ENCODE results near the gene GNB1L.

The GNB1L gene

DNA sequence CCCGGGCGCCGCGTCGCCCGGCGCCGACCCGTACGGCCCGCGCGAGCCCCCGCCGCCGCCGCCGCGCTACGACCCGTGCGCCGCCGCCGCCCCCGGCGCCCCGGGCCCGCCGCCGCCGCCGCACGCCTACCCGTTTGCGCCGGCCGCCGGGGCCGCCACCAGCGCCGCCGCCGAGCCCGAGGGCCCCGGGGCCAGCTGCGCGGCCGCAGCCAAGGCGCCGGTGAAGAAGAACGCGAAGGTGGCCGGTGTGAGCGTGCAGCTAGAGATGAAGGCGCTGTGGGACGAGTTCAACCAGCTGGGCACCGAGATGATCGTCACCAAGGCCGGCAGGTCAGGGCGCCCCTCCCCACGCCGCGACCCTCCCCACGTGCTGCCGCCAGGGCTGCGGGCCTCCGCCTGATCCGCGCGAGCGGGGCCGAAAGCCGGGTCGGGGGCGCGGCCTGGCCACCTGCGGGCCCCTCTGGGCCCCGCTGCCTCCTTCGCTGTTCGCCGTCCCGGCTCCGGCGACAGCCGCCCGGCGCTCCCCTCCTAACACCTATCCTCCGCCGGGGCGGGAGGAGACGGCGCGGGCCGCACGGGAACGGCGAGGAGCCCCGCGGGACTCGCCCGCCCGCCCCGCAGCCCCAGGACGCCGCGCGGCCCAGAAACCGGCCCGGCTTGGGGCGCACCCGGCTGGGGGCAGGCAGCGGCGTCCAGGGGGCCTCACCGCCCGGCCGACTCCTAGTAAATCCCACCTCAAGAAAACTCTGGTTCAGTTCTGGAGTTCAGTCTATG, 93.5 kb downstream of the GNB1L start:
- no peak for DNase-seq (ENCODE audit: low spot score)

DNA sequence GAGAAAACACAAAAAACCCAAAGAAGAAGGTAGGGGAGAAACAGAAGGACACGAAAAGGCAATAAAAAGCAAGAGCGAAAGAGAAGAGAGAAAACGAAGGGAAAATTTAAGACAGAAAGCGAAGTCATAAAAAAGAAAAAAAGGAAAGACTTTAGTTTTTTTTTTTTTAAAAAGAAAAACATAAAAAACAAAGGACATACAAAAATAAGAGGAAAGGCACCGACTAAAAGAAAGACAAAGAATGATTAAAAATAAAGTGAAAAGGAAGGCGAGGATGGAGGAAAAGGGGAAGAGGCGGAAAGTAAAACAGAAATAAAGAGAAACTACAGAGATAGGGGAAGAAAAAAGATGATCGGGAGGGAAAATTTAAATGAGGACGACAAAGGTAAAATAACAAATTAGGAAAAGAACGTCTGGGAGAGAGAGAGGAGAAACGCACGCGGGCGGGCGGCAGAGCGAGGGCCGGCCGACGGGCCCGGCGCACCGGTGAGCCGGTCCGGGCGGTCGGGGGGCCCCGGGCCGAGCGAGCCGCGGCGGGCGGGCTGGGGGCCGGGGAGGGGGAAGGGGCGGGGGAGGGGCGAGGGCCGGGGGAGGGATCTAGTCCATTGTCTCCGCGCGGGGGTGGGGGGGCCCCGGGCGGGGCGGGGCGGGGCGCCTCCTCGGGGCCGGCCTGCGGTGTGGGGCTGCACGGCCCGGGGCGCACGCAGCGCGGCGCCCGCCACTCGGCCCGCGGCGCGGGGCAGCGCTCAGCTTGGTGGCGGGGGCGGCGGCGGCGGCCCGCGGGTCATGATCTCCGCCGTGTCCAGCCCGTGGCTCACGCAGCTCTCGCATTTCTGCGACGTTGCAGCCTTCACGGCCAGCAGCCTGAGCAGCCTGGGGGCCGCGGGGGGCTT, 94.4 kb downstream of the GNB1L start, which contains the start of gene TBX1:
TSS of gene TBX1 (plus strand) at position 721 of the 893 bp plus-strand sequence. CDS start at position 787, 66 bp downstream.
- DNase-seq (ENCODE audit: low spot score): no peak

DNA sequence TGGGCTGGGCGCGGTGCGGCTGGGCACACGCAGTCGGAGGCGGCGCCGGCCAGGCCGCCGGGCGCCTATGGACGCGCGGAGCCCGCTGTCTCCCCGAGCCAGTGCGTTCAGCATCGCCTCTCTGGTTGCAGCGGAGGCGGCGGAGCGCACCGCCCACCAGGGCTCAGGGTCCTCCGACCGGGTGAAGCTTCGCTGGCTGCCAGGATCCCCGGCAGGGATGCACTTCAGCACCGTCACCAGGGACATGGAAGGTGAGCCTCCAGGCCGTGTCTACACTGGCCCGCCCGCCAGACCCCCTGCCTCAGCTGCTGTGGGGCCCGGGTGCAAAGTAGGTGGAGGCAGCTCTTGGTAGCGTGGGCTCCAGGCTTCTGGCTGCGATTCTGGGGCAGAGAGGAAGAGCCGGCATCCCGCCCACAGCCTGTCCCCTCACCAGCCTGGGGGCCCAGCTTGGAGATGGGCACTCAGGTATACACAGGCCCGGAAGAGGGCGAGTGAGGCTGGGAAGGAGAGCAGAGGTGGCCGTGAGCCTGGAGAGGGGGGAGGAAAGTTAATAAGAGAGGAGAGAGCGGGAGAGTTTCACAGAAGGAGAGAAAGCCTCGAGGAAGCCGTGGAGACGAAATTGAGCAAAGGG, 95.1 kb downstream of the GNB1L start:
- DNase-seq (ENCODE audit: low spot score): no peak

DNA sequence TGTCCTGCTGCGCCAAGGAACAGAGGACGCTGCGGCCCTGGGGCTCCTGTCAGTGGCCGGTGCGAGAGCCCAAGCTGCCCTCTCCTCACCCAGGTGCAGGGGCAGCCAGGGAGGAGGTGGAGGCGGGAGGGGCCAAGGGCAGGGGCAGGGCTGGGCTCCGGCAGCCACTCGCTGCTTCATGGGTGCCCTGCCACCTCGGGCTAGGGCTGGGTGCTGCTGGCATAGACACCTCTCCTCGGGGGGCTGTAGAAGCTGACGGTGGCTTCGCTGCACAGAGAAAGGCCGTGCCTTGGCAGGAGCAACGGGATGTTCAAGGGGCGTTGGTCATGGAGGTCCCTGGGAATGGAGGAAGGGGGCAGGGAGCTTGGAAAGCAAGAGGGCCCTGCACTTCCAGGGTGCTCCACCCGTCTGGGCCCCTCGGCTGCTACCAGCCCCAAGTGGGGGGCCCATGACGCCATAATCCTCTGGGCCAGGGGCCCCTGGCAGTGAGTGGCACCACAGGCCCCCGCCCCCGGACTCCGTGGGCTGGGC, 95.7 kb downstream of the GNB1L start:
- DNase-seq (ENCODE audit: low spot score): no peak

DNA sequence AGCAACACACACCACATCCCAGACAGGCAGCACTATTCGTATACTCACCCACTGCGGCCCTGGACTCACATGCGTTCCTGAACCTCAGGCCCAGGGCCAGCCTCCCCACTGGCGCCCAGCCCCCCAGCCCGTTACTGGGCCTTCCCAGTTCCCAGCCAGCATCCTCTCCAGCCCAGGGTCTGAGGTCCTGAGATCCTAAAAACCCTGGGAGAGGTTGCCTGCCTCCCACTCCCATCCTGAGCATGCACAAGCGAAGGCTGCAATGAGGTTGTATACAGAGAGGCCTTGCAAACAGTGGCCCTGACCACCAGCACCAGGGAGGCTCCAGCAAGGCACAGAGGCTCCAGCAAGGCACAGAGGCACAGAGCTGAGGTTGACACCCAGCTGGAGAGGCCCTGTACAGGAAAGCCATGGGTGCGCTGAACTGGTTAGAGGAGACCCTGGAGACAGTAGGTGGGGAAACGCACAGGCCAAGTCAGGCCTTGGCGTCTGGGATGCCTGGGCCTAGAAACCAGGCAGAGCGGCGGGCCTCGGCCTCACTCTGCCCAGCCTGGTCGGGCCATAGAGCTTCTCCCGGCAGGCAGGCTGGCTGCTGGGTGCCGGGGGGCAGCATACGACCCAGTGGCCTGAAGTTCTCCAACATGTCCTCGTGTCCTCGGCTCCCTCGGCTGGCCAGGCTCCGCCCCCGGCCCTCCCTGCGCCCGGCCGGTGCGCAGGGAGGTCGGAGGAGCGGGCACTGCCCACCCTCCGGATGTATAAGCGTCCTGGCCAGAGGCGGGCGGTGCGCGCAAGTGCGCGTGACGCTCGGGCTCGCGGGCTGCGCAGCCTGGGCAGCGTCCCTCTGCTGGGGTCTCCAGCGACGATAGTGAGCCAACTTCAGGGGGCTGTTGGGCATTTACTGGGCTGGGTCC, 96.4 kb downstream of the GNB1L start:
- no peak for DNase-seq (ENCODE audit: low spot score)

DNA sequence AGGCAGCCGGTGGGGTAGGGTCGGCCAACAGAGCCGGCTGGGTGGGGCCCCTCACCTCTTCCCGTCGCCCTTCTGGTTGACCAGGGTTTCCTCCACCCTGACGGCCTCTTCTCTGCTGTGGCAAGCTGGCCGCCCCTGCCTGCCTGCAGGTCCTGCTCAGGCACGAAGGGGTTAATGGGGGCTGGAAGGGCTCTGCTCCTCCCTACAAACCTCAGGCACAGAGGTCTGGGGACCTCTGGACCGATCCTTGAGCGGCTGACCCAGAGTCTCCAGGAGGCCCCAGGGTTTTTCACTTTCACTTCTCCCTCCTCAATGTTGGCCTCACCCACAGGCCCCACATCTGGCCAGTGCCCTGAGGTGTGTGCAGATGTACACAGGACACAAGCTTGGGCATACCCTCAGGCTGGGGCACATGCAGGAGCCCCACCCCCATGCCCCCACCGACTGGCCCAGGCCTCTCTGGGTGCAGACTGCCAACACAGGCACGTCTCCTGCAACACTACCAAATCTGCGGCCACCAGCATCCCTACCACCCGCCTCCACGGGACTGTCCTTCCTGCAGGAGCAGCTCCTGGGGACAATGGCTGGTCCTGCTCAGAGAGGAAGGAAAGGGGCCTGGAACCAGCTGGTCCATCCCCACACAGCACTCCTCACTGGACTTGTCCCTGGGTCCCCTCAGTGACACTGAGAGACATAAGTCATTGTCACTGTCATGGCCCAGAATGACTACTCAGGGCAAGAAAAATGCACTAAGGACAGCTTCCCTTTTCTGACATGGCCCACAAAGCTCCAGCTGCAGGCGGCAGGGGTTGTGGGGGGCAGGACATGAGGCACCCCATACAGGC, 97.3 kb downstream of the GNB1L start:
- DNase-seq (ENCODE audit: low spot score): no peak

DNA sequence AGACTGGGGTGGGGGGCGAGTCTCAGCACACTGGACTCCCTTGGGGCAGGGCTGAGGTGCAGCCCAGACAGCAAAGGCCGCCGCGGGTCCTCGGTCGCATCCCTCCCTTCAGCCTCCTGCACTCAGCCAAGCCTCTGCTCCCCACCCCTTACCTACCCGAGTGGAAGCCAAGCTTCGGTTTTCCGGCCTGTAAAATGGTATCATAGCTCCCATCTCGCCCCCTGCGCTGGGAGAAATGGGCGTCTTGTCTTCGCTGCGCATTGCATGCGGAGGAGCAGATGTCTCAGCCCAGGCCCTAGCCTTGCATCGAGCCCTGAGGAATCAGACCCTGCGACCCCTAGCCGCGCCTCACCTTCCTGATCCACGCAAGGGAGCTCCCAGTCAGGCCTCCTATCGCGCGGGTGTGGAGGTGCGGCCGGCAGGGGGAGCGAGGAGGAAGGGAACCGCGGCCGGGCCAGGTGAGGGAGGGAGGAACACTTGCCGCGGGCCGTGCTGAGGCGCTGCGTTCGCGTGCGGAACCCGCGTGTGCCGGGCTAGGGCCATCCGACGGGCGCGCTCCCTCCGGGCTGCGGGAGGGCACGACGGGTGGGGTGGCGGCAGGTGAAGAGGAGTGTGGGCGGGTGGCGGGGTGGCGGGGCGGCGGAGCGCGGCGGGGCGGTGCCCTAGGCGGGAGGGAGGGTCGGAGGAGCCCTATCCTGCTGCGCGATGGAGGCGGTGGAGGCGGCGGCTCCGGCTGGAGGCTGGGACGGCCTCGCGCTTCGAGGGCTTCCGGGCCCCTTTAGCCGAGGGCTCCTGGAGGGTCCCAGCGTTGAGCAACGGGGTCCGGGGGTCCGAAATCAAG, 98.2 kb downstream of the GNB1L start:
- peak; percentile 36 for DNase-seq (ENCODE audit: low spot score)

DNA sequence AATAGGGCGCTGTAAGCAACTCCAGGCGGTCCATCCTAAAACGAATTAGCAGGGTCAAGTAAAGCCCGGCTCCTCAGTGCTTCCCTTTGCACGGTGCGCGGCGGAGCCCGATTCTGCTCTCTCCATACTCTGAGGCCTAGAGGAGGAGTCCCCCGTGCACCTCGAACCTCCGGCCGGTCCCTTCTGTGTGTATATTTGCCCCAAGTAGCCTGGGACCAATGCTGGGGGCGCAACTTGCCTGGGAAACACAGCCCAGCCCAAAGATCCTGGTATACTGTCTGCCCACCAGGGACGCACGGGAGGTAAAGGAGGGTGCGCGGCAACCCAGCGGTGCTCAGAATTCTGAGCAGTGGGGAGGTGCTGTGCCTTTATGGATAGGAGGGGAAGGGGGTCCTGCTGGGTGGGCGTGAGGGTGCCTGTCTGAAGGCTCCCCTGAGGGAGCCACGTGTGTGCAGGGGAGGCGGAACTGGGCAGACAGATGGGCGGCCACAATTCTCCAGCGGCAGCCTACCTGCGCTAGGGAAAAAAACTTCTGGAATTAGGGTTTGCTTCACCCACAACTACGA, 98.9 kb downstream of the GNB1L start:
- no peak for DNase-seq (ENCODE audit: low spot score)

DNA sequence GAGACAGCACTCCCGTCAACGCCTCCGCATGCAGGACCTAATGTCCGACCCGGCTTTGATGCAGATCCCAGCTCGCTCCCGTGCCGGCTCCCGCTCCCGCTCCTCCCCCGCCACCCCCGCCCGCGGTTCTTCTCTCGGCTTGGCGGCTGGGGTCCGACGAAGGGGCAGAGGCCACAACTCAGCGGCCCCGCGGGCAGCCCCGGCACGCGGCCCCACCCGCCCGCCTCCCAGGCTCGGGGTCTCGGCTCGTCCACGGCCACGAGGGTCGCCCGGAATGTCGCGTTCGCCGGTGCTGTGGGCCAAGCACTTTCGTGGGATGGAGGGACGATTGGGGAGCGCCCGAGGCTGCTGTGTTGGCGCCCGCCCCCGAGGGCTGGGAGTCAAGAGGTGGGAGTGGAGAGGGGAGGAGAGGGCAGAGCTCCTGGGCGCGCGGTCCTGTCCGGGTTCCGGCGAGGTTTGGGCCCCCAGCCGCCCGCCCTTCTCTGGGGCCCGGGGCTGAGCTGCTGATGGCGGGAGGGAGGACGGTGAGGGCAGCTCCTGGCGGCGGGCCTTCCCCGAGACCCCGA, 99.4 kb downstream of the GNB1L start:
- no peak for DNase-seq (ENCODE audit: low spot score)

DNA sequence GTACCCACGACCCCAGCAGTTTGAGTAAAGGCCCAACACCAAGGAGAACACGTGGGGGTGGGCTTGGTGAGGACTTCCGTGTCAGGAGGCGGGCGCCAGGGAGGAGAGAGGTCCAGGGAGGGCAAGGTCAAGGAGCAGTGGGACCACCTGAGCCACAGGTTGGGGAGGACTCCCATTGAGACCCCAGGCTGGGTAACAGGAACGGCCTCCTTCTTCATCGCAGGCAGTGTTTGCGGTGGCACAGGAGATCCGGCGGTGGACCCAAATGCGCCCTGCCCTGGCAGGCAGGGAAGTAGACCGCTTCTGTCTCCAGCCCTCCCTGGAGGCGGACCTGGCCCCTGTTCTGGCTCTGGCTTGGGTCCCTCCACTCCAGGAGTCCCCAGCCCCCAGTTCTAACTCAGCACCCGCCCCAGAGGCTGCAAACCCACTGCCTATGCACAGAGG, 100.0 kb downstream of the GNB1L start:
- no peak for DNase-seq (ENCODE audit: low spot score)

DNA sequence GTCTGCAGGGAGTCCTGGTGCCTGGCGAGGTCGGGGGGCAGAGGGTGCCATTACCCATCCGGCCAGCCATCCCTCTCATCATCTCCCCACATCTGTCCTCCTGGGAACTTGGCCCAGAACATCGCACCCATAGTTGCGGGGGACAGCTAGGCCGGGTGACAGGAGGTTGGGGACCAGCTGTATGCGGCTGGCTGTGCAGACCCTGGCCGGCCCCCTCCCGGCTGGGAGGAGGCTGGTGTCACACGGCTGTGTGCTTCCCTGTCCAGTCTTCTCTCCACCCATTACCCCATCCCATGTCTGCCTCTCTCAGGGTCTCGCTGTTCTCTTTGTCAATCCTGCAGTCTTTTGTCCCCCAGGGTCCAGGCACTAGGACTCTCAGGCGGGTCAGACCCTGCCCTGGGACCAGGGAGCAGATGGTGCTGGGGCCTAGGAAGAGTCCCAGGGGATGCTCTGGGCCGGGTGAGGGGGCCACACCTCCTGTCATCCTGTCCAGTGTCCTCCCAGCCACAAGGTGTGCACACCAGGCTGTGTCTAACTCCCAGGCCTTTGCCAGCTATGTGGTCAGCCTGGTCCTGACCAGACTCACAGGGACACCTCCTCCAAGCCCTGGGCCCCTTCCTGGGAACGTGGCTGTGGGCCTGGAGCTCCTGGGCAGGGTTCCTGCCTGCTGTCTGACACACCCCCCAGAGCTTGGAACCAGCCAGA, 100.5 kb downstream of the GNB1L start:
- DNase-seq (ENCODE audit: low spot score): no peak

DNA sequence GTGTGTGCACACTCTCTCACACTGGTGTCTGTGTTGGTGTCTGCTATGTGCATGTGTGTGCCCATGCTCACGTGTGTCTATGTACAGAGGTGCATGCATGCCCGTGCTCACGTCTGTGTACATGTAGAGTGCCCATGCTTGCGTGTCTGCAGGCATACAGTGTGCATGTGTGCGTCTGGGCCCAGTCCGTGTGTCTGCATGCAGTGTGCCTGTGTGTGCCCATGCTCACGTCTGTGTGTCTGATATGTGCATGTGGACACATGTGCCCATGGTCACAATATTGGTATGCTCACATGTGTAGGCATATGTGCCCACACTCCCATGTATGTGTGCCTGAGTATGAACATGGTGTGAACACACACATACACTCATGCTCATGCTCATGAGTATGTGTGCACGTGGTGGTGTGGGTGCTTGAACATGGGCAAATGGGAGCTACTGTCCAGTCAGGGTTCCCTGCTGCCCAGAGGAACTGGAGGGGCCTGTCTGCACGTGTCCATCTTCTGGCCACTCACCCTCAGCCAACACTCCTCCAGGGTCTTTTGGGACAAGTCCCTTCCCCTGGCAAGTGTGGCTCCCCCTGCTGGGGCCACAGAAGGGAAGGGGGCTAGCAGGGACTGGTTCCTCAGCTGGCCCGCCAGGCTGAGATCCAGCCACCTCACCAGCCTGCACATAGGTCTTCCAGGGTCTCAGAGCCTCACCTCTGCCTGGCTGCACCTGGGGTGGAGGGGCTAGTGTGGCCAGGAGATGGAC, 101.4 kb downstream of the GNB1L start:
- DNase-seq (ENCODE audit: low spot score): no peak

DNA sequence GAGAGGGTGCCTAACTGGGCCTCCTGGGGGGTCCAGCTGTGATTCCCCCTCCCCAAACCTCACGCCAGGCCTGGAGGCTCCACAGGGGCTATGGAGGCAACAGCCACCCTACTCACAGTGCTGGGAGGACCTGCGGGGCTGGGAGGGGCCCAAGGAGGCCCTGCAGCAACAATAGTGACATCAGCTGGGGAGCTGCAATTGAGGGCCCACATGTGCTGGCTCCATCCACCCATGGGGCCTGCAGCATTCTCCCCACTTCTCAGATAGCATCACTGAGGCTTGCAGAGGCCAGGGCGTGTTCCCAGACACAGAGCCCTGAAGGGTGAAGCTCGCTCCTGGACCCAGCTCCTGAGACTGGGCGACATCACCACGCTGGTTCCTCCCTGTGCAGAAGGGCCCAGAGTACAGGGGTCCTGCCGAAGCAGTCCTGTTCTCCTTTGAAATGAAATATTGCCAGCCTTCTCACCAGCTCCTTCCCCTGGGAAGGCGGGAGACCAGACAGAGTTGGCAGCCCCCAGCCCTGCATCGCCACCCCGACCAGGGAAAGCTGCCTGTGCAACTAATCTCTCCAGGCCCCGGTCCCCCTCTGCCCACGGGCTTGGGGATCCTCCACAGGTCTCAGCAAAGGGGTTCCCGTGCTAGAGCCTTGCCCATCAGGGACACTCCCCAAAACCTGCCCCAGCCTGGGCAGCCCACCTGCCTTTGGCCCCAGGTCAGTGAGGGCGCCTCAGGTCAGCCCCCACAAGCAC, 103.0 kb downstream of the GNB1L start:
- DNase-seq (ENCODE audit: low spot score): no peak

DNA sequence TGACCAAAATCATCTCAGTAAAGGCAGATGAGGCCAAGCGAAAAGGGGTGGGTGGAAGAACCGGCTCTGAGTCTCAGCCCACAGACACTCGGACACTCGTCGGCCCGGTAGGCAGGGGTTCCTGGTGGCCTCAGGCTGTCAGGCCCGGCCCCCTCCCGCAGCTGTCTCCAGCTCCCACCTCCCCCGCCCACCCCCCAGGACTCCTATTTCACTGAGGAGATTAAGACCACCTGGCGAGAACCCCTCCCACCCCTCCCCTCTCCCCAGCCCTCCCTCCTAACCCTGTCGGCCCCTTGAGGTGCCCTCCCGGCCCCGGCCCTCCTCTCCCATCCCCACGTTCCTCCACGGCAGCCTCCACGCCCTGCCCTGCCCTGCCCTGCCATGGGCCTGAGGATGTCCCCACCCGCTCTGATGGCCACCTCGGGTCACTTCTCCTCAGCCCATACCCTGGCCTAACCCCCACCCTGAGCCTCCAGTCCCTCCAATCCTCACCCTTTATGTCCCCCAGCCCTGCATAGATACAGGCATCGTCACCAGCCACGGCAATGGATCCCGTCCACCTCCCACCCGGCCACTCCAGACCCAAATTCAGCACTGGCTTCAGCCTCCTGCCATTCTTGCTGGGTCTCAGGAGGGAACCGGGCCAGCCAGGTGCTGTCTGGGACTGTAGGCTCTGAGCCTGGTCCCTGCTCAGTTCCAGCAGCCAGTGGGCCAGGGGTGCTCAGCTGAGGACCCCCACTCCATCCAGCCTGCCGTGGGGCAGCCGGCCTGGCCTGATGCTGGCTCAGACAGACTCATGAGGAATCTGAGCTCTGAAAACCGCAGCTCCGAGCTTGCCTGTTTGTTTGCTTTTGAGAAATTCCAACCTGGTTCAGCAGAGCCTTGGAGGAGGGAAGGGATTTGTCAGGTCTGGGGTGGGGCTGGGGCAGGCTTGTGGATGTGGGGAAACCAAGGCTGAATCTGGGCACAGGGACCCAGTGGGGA, 103.9 kb downstream of the GNB1L start:
- peak; percentile 7 for DNase-seq (ENCODE audit: low spot score)

DNA sequence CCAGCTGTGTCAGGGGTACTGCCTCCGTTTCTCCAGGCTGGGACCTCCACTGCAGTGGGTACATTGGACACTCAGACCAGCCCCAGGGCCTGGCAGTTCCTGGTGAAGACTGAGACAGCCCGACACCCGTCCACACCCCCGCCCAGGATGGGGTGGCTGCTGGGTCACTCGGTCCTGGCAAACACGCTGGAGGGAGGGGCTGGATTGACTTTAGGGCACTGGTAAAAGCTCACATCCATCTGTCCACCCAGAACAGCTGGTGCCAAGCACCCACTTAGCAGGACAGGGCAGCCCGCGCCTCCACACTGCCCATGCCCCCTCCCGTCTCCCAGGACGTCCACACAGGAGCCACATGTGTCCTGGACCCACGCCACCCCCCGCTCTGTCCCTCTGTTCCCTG, 104.8 kb downstream of the GNB1L start:
- DNase-seq (ENCODE audit: low spot score): no peak

Measured in kidney tubule cell (primary cell).